Measurements from ENCODE around the gene ADGRE1. TPM values are rescaled to one million over a fixed set of nuclear protein-coding genes. Genes with fewer than 3 reads are reported as not detected.

The ADGRE1 gene
- total and polyA plus RNA-seq, 2 of the 4 experiments (the other 2 are of a cell fraction): not detected

DNA sequence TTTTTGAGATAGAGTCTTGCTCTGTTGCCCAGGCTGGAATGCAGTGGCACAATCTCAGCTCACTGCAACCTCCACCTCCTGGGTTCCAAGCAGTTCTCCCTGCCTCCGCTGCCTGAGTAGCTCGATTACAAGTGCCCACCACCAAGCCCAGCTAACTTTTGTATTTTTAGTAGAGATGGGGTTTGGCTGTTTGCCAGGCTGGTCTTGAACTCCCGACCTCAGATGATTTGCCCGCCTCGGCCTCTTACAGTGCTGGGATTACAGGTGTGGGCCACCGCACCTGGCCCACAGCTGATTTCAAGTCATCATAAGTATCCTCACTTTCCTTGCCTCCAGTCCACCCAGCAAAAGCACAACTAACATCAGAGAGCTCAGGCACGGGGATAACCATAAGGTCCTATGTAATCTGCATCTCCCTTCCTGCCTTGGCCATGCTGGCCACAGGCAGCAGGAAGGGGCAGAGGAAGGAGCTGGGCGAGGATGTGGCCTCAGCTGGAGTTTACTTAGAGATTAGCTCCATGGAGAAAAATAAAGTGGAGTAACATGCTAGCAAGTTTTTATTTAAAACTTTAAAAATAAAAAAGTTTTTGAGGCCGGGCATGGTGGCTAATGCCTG lies 22.9 kb upstream of the ADGRE1 start:
- no TSS peak for BruUV-seq (replicated peaks)
- Histone ChIP-seq H3K27me3 (ENCODE audit: control insufficient read depth, insufficient read depth, low read length) (no peaks in the 10 kb centered on the region), H2BK120ac (ENCODE audit: low read depth, low read length) (no peak overlapping the region), H2AFZ (replicated peaks; ENCODE audit: low read length, poor library complexity) (no peak overlapping the region), H3K9ac (ENCODE audit: low read depth, low read length) (no peak overlapping the region), H2AK5ac (ENCODE audit: low read depth, low read length) (no peak overlapping the region), H3K18ac (ENCODE audit: low read depth, low read length) (no peak overlapping the region), H3K14ac (replicated peaks; ENCODE audit: low read depth, low read length) (no peak overlapping the region), H3K4me1 (ENCODE audit: control insufficient read depth, insufficient read depth, low read length) (no peaks in the 10 kb centered on the region), H3K9me3 (ENCODE audit: control insufficient read depth, insufficient read depth, low read length) (no peaks in the 10 kb centered on the region), H3K23ac (ENCODE audit: low read depth, low read length) (no peak overlapping the region), H3K4me2 (ENCODE audit: low read depth, low read length) (no peak overlapping the region), H2BK5ac (ENCODE audit: low read depth, low read length, poor library complexity, severe bottlenecking) (no peak overlapping the region), H3K56ac (ENCODE audit: extremely low read depth, insufficient read depth, low read length) (no peak overlapping the region), H2BK20ac (ENCODE audit: low read depth, low read length) (no peak overlapping the region), H2BK15ac (ENCODE audit: low read depth, low read length) (no peak overlapping the region), H3K27ac (ENCODE audit: insufficient read depth, low read length) (no peak overlapping the region), H4K5ac (ENCODE audit: low read depth, low read length) (no peak overlapping the region), H3K79me1 (ENCODE audit: low read depth in 1 of 2, low read length in 2 of 2) (no peaks in the 10 kb centered on the region), H3K4me3 (ENCODE audit: insufficient read depth, low read depth, low read length) (no peak overlapping the region), H4K20me1 (ENCODE audit: insufficient read depth, low read length) (no peaks in the 10 kb centered on the region), H4K91ac (ENCODE audit: insufficient read depth, low read depth, low read length) (no peak overlapping the region), H3K4ac (ENCODE audit: low read depth, low read length) (no peak overlapping the region), H3K9me1 (ENCODE audit: insufficient read depth, low read length) (no peaks in the 10 kb centered on the region), H4K8ac (ENCODE audit: low read depth in 2 of 2, low read length in 2 of 2) (no peak overlapping the region), H2AK9ac (replicated peaks; ENCODE audit: low read depth, low read length, poor library complexity) (no peak overlapping the region), H3K36me3 (ENCODE audit: control insufficient read depth, insufficient read depth, low read length) (no peaks in the 10 kb centered on the region)
- no CpG with 5 or more reads among the region's 9 CpGs for WGBS, 2 experiments (ENCODE audit: extremely low coverage in 2 of 2, insufficient read length in 1 of 2)
- no peak for ATAC-seq (ENCODE audit: low read depth)
- in situ Hi-C loops (cut with MboI; ENCODE audit: low sequenced_read_pairs) (loop anchor here (5.0 to 25.0 kb wide), 4 partner anchors 130 to 727 kb away; partner anchors contain the start of genes ACSBG2, GPR108 and TRIP10), intact Hi-C loops (cut with micrococcal nuclease) (no loop called here), dilution Hi-C loops (cut with HindIII; ENCODE audit: low sequenced_read_pairs, unreplicated experiment) (no loop called here)
- POLR2A ChIA-PET (ENCODE audit: unreplicated experiment): no interaction called here
- TF ChIP-seq, protein P1, sequence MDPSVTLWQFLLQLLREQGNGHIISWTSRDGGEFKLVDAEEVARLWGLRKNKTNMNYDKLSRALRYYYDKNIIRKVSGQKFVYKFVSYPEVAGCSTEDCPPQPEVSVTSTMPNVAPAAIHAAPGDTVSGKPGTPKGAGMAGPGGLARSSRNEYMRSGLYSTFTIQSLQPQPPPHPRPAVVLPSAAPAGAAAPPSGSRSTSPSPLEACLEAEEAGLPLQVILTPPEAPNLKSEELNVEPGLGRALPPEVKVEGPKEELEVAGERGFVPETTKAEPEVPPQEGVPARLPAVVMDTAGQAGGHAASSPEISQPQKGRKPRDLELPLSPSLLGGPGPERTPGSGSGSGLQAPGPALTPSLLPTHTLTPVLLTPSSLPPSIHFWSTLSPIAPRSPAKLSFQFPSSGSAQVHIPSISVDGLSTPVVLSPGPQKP (IDR thresholded peaks at IDR 0.05; ENCODE audit: borderline replicate concordance, low read depth, low read length): no peak
- TF ChIP-seq FOS (IDR thresholded peaks at IDR 0.05; ENCODE audit: low read depth, low read length) (no peak), MAZ (IDR thresholded peaks at IDR 0.05; ENCODE audit: borderline replicate concordance, low read depth, low read length) (no peak), BHLHE40 (IDR thresholded peaks at IDR 0.05; ENCODE audit: low read depth, low read length) (no peak), NFE2L2 (IDR thresholded peaks at IDR 0.05; ENCODE audit: low read depth, low read length) (no peak), CHD1 (IDR thresholded peaks at IDR 0.05; ENCODE audit: low read depth, low read length) (no peak), RCOR1 (IDR thresholded peaks at IDR 0.05; ENCODE audit: insufficient replicate concordance, low read length) (no peak), CEBPB (IDR thresholded peaks at IDR 0.05; ENCODE audit: low read depth, low read length) (no peak), RFX5 (IDR thresholded peaks at IDR 0.05; ENCODE audit: low read depth, low read length) (no peak), MAFK (IDR thresholded peaks at IDR 0.05; ENCODE audit: low read depth, low read length) (no peak), MXI1 (IDR thresholded peaks at IDR 0.05; ENCODE audit: borderline replicate concordance, low read depth, low read length) (no peak), POLR2A (IDR thresholded peaks at IDR 0.05; ENCODE audit: low read depth, low read length) (no peak), RAD21 (IDR thresholded peaks at IDR 0.05; ENCODE audit: low read length) (no peak), SMC3 (IDR thresholded peaks at IDR 0.05; ENCODE audit: low read depth, low read length) (no peak)
- TF ChIP-seq, protein P2, sequence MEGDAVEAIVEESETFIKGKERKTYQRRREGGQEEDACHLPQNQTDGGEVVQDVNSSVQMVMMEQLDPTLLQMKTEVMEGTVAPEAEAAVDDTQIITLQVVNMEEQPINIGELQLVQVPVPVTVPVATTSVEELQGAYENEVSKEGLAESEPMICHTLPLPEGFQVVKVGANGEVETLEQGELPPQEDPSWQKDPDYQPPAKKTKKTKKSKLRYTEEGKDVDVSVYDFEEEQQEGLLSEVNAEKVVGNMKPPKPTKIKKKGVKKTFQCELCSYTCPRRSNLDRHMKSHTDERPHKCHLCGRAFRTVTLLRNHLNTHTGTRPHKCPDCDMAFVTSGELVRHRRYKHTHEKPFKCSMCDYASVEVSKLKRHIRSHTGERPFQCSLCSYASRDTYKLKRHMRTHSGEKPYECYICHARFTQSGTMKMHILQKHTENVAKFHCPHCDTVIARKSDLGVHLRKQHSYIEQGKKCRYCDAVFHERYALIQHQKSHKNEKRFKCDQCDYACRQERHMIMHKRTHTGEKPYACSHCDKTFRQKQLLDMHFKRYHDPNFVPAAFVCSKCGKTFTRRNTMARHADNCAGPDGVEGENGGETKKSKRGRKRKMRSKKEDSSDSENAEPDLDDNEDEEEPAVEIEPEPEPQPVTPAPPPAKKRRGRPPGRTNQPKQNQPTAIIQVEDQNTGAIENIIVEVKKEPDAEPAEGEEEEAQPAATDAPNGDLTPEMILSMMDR (conservative IDR thresholded peaks at IDR 0.05; ENCODE audit: low read depth, low read length): no peak
- TF ChIP-seq, protein P3, sequence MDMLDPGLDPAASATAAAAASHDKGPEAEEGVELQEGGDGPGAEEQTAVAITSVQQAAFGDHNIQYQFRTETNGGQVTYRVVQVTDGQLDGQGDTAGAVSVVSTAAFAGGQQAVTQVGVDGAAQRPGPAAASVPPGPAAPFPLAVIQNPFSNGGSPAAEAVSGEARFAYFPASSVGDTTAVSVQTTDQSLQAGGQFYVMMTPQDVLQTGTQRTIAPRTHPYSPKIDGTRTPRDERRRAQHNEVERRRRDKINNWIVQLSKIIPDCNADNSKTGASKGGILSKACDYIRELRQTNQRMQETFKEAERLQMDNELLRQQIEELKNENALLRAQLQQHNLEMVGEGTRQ (IDR thresholded peaks at IDR 0.05; ENCODE audit: low read depth, low read length): no peak
- CTCF ChIA-PET: interaction anchor here (0.6 to 4.3 kb wide), 4 partner anchors 50 to 348 kb away, joined by 3 to 25 read pairs (median 4); partner anchors contain the start of genes GPR108 and TRIP10
- DNase-seq: no peak
